Colonic mucosa (tissue), 4 donors: ENCODE measurements around the gene RAB40C. TPM values are rescaled to one million over a fixed set of nuclear protein-coding genes. Genes with fewer than 3 reads are reported as not detected.

Source experiments
- DNase-seq: peaks from one replicate; pipeline ENCODE4 v3.0.0-alpha.2; 2020
- H3K27ac ChIP-seq: fragments of 200-600 bp; one replicate; pipeline ENCODE4 v1.8.0; 2021
- H3K27me3 ChIP-seq: fragments of 200-600 bp; one replicate; pipeline ENCODE4 v1.8.0; 2021
- H3K36me3 ChIP-seq: fragments of 200-600 bp; one replicate; pipeline ENCODE4 v1.8.0; 2021
- H3K4me1 ChIP-seq: fragments of 200-600 bp; one replicate; pipeline ENCODE4 v1.8.0; 2021; ENCODE audit warnings: mild to moderate bottlenecking
- H3K4me3 ChIP-seq: fragments of 200-600 bp; one replicate; pipeline ENCODE4 v1.8.0; 2021
- H3K9ac ChIP-seq, 2 donors: one replicate each; pipeline ENCODE4 v1.7.0; 2013; ENCODE audit warnings: control low read depth in 2 of 2, low read depth in 2 of 2, low read length in 2 of 2
- H3K9me3 ChIP-seq: fragments of 200-600 bp; one replicate; pipeline ENCODE4 v1.8.0; 2021
- CTCF ChIP-seq: fragments of 200-600 bp; IDR thresholded peaks from one replicate; pipeline ENCODE4 v1.8.0; 2022; ENCODE audit warnings: antibody characterized with exemption, mild to moderate bottlenecking
- intact Hi-C: fragments of 100-400 bp; cut with DNase I; formaldehyde crosslinking; loops from one replicate; pipeline ENCODE4 v1.14.1; 2022
- total RNA-seq, 2 donors: library from RNA; stranded (reverse); fragmentation: NEBNext Ultra II Directional in 1 of 2; extraction: Animal tissue kit (Norgen Biotek cat#: 25700) in 1 of 2; gene quantifications; one replicate each; pipeline ENCODE4 v1.2.1, GENCODE V29; 2021
- donor health status: healthy.
- donor health status: DM: no; HTN: no; CAD: no.
- donor health status: DM: no; HTN: no; CAD: no.

The RAB40C gene
- total RNA-seq, 2 donors from 2014 or later = 34.9 to 38.5 TPM

DNA sequence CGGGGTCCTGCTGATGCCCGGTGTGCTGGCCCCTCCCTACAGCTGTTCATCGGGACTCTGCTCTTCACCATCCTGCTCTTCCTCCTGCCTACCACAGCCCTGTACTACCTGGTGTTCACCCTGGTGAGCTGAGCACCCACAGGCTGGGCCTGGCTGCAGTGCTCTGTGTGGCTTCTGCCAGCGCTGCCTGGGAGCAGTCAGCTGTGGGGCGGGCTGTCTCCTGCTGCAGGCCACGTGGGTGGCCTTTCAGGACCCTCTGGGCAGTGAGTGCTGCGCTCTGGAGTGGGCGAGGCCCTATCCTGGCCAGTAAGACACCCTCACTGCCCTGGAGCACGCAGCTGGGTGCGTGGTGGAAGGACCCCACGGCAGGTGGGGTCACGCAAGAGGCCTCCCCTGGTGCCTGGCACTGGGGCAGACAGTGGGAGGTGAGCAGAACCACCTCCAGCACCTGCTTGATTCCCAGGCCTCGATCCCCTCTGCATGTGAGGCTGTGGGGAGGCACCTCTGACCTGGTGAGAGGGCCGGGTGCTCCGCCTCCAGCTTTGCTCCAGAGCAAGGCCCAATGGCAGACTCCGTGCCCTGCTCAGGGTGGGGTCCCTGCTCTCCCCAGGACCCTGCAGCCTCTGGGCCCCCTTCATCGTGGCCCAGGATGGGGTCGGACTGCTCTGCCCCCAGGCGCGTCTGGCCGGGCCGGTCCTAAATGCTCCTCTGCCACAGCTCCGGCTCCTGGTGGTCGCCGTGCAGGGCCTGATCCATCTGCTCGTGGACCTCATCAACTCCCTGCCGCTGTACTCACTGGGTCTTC is 9.5 kb upstream of the RAB40C start:
- Histone ChIP-seq H3K36me3 (no peaks in the 10 kb centered on the region), H3K4me1 (no peaks in the 10 kb centered on the region), H3K9me3 (no peaks in the 10 kb centered on the region), H3K27ac (no peak overlapping the region), H3K4me3 (no peak overlapping the region), H3K9ac (no peak overlapping the region), H3K27me3 (no peaks in the 10 kb centered on the region)
- TF ChIP-seq CTCF = no peak
- no peak for DNase-seq
- intact Hi-C loops = no loop called here

GRCh38 chr16:580946-581498 is 8.8 kb upstream of the RAB40C start:
- Histone ChIP-seq H3K27ac (no peak overlapping the region), H3K36me3 (no peaks in the 10 kb centered on the region), H3K27me3 (no peaks in the 10 kb centered on the region), H3K4me3 (no peak overlapping the region), H3K9ac (no peak overlapping the region), H3K9me3 (no peaks in the 10 kb centered on the region), H3K4me1 (no peaks in the 10 kb centered on the region)
- DNase-seq = no peak
- intact Hi-C loops = no loop called here
- no peak for TF ChIP-seq CTCF

GRCh38 chr16:582218-582613 is 7.7 kb upstream of the RAB40C start:
- no peak overlapping the region for H3K4me3 ChIP-seq
- DNase-seq = no peak

DNA sequence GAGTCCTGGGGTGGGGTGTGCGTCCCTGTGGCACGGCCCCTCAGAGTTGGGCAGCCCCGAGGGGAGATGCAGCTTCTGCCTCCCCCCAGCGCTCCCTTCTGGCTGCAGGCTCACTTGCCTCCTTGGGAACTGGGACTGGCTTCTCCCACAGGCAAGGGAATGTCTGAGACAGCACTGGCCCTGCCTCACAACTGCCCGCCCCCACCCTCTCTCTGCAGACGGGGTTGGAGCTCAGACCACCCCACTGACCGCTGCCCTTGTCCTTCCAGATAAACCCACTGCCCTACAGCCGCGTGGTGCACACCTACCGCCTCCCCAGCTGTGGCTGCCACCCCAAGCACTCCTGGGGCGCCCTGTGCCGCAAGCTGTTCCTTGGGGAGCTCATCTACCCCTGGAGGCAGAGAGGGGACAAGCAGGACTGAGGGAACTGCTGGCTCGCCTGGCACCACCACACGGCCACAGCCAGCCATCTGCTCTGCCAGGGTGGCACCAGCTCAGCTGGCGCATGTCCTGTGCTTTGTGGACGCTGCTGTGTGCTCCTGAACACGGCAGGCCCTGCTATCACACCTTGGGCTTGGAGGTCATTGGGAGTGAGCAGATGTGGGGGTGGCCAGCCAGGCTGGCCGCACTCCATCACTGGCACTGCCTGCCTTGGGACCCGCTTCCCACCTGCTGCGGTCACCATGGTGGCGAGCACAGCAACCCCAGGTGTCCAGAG is 7.1 kb upstream of the RAB40C start:
- H3K36me3 ChIP-seq = no peaks in the 10 kb centered on the region
- no peaks in the 10 kb centered on the region for H3K4me1 ChIP-seq
- no peak for TF ChIP-seq CTCF
- H3K27me3 ChIP-seq = no peaks in the 10 kb centered on the region
- H3K4me3 ChIP-seq = no peak overlapping the region
- no peak for DNase-seq
- intact Hi-C loops = no loop called here
- no peak overlapping the region for H3K27ac ChIP-seq
- H3K9ac ChIP-seq = no peak overlapping the region
- no peaks in the 10 kb centered on the region for H3K9me3 ChIP-seq

More at GRCh38 chr16:582218-582613, 7.7 kb upstream of the RAB40C start:
- Histone ChIP-seq H3K4me1 (no peaks in the 10 kb centered on the region), H3K27me3 (no peaks in the 10 kb centered on the region), H3K36me3 (no peaks in the 10 kb centered on the region), H3K9ac (no peak overlapping the region), H3K9me3 (no peaks in the 10 kb centered on the region), H3K27ac (no peak overlapping the region)
- intact Hi-C loops = no loop called here
- no peak for TF ChIP-seq CTCF

DNA sequence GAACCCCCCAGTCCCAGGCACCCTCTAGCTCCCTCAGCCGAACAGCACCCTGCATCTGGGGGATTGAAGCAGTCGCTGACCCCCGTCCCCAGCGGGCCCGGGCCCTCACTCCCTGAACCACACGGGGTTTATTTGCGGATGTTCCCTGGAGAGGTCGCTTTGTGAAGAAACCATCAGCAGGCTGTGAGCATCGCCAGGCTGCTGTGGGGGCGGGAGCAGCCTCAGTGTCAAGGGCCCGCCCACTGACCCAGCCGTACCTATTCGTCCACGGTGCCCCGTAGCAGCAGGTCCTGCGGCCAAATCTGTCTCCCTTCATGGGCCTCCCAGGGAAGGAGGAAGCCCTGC is 6.4 kb upstream of the RAB40C start:
- Histone ChIP-seq H3K36me3 (no peaks in the 10 kb centered on the region), H3K9ac (no peak overlapping the region), H3K4me3 (no peak overlapping the region), H3K9me3 (no peaks in the 10 kb centered on the region), H3K27me3 (no peaks in the 10 kb centered on the region), H3K4me1 (no peaks in the 10 kb centered on the region), H3K27ac (no peak overlapping the region)
- no peak for DNase-seq
- TF ChIP-seq CTCF = no peak
- intact Hi-C loops = no loop called here
